Erythroblast (primary cell): Measurements from ENCODE around the gene TENM3.

Experiments used
- GATA1 ChIP-seq: IDR thresholded peaks from 2 replicates; pipeline ENCODE4 v1.6.1; 2011; ENCODE audit warnings: low read depth, mild to moderate bottlenecking, control low read depth, low read length, moderate library complexity
- POLR2A ChIP-seq: IDR thresholded peaks from 2 replicates; pipeline ENCODE4 v1.6.1; 2011; ENCODE audit warnings: mild to moderate bottlenecking, low read length

- TF ChIP-seq POLR2A (no peak), GATA1 (no peak)
These were observed 235.3 kb downstream of the TENM3 start for GRCh38 chr4:182478475-182478874.
